Upper lobe of left lung (tissue), 4 donors: ENCODE measurements around the gene MAP2K5.

Experiments
- EP300 ChIP-seq, 4 donors: sonication (generic); formaldehyde crosslinking; IDR thresholded peaks; one replicate each; pipeline ENCODE4 v1.5.1; 2017; ENCODE audit warnings: antibody characterized with exemption in 4 of 4, control low read depth in 2 of 4
- POLR2A ChIP-seq, 4 donors: fragments of 450-650 bp; IDR thresholded peaks; one replicate each; pipeline ENCODE4 v1.5.1; 2016 to 2017; ENCODE audit warnings: antibody characterized with exemption in 4 of 4, mild to moderate bottlenecking in 2 of 4
- POLR2AphosphoS5 ChIP-seq, 2 donors: sonication (generic); formaldehyde crosslinking; IDR thresholded peaks; one replicate each; pipeline ENCODE4 v1.5.1; 2017; ENCODE audit warnings: antibody characterized with exemption in 2 of 2
- TF ChIP-seq, protein P1 (sequence below), 6 experiments: fragments of 450-650 bp in 4 of 6; fragments of 200-600 bp in 2 of 6; sonication (generic) in 2 of 6; IDR thresholded peaks; one replicate each; pipeline ENCODE4 v1.5.1; 2016 to 2019; ENCODE audit warnings: antibody characterized with exemption in 6 of 6

GRCh38 chr15:67548236-67548852 lies 5.8 kb downstream of the MAP2K5 start:
- TF ChIP-seq POLR2A (IDR thresholded peaks at IDR 0.05): no peak
- TF ChIP-seq, protein P1, sequence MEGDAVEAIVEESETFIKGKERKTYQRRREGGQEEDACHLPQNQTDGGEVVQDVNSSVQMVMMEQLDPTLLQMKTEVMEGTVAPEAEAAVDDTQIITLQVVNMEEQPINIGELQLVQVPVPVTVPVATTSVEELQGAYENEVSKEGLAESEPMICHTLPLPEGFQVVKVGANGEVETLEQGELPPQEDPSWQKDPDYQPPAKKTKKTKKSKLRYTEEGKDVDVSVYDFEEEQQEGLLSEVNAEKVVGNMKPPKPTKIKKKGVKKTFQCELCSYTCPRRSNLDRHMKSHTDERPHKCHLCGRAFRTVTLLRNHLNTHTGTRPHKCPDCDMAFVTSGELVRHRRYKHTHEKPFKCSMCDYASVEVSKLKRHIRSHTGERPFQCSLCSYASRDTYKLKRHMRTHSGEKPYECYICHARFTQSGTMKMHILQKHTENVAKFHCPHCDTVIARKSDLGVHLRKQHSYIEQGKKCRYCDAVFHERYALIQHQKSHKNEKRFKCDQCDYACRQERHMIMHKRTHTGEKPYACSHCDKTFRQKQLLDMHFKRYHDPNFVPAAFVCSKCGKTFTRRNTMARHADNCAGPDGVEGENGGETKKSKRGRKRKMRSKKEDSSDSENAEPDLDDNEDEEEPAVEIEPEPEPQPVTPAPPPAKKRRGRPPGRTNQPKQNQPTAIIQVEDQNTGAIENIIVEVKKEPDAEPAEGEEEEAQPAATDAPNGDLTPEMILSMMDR (IDR thresholded peaks at IDR 0.05): no peak
- TF ChIP-seq POLR2AphosphoS5 (IDR thresholded peaks at IDR 0.05): no peak
- no peak for TF ChIP-seq EP300 (IDR thresholded peaks at IDR 0.05)
